GM18498 (cell line): Measurements from ENCODE around the gene ACER3.
"Not testable (repeated sequence)": the region's sequence is repeated elsewhere in the genome, so short reads cannot be mapped to it uniquely, and the experiment has no call there.

Source experiments
- ATAC-seq: cut with Tn5 transposase; IDR thresholded peaks from one replicate; pipeline ENCODE4 v1.9.1; 2021; ENCODE audit warnings: mild to moderate bottlenecking, moderate library complexity; ENCODE audit not compliant: unreplicated experiment

ACER3 gene

GRCh38 chr11:76835928-76836612 is 24.6 kb upstream of the ACER3 start:
- no peak for ATAC-seq

DNA sequence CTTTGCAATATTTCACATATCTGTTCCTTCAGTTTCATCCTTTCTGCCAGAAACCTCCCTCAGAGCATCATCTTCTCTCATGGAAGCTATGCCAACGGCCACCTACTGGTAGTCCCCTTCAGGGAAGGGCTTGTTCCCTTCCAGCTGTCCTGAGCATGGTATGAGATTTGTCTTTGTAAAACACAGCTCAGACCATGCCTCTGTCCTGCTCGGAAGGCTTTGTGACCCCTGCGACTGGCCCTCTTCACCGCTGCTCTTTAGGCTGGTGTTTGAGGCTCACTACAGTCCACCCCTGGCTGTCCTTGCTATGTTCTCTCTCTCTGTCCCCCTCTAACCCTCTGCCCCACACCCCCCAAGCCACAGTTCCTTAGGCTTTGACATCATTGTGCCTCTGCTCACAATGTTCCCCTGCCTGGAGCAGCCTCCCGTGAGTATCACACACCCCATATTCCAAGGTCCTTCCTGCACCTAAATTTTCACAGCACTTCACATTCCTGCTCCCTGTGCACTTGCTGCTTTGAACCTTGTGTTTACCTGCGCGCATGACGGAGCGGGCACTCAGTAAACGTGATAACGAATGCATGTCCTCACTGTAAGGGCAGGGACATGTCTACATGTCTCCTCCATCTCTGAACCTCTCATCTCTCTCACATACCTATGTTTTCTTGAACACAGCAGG is 24.0 kb upstream of the ACER3 start:
- no peak for ATAC-seq

DNA sequence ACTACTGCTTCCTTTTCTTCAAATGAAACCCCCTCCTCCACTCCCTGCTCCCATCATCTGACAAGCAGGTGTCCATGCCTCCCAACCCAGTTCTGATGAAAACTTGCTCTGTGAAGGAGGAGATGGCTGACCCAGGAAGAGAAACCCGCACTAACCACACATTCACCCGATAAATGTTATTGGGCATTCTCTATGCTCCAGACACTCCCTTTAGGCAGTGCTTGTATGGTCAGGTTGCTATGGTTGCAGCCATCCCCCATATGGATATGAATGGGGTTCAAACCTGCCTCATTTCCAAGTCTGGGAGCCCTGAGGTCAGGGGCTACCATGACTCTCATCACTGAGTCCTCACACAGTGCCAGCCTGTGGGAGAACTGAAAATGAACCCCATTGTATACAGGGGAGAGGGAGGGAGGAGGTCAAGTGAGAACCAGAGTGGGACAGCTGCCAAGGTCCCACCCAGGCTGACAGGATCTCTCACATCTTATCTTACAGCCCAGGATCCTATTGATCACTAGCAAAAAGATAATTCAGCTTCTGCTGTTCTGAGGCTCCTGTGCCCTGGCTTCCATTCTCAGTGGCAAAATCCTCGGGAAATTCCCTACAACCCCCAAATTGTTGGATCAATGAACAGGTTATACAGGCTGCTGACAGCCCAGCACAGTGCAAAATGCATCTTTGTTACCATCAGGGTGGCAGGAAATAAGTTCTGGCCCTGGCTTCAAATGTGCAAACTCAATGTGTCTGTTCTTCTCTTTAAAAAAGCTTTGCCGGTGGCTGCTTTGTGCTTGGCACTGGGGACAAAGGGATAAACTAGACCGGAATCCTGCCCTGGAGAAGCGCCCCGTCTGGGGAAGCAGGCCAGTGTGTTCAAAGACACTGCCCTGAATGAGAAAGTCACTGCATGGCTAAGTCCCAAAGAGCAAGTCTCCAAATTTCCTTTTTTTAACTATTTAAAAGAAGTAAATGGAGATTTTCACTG is 22.7 kb upstream of the ACER3 start:
- ATAC-seq: no peak

DNA sequence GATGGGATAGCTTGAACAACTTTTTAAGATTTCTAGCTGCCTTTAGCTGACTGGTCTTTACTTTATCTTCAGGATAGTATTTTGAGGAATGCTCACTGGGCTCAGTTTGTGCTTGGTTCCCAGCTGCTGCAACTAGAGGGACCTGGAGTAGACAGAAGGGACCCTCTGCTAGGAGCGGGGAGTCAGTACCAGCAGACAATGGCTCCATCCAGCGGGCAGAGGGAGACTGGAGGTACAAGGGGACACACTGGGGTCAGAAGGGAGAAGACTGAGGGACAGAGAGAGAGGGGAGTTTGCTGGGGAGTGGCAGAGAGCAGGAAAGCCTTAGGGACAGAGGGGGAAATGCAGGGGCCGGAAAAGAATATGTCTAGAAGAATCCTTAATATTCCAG is 22.0 kb upstream of the ACER3 start:
- ATAC-seq: no peak

DNA sequence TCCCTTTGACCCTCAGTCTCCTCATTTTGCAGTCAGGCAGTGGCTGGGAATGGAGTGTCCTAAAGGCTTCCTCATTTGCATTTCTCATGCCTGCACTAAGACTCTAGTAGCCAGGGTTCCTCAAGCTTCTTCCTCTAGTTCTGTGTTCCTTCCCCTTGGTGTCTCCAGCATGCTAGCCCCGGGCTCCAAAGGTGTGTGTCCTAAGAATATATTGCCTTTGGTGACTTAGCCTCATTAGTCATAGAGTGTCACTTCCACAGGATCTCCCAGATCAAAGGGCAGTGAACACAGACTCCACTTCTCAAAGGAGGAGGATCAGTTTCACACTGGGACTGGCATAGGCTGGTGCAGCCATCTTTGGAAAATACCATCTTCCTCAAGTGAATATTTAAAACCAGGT is 21.4 kb upstream of the ACER3 start:
- ATAC-seq: no peak

DNA sequence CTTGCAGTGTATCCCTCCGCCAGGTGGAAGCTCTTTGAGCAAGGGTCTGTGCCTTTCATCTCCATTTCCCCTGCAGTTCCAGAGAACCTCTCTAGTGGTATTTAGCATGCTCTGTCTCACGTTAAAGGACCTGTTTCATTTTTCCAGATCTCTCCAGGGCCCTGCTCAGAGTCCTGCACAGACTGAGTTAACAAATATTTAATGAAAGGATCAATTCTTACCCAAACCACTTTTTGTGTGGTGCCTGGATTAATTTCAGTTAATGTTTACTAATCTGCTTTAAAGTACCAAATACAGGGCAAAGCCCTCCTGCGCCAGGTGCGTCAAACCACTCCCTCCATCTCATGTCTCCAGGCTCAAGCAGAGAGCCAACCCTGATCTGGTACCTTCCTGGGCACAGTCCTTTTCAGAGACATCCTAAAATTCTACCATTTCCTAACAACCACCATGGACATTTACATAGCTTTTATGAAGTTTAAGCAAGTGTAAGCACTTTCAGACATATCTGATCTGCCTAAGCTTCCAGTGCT is 18.7 kb upstream of the ACER3 start:
- ATAC-seq: no peak

DNA sequence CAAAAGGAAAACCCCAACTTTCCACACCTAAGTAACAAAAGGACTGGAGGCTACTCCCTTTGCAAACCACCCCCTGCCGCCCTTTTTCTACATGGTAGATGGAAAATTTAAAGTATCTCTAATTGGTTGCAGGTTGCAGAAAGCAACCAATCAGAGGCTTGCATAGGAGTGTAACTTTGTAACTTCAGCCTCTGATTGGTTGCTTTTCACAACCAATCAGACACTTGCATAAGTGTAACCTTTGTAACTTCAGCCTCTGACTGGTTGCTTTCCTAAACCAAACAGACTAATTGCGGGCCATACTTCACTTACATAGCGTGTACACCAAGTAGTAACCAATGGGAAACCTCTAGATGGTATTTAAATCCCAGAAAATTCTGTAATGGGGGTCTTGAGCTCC is 16.8 kb upstream of the ACER3 start:
- no peak for ATAC-seq

DNA sequence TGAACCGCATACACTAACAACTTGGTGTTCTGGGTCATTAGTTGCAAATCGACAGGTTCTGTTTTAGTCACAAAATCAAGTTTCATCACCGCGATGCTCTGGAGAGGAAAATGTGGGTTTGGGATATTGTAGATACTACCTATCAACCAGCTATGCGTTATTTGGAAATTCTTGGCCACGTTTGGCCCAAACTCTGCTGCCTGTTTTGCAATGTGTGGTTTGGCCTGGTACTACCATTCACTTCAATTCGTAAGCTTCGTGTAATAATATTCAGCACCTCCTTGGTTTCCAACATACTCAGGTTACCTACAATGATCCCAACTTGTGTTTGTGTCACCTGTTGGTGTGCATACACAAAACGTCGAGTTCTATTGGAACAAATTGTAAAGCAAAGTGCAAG is 16.2 kb upstream of the ACER3 start:
- ATAC-seq: no peak

- no peak for ATAC-seq
Observed at GRCh38 chr11:76845069-76845468, 15.6 kb upstream of the ACER3 start.

DNA sequence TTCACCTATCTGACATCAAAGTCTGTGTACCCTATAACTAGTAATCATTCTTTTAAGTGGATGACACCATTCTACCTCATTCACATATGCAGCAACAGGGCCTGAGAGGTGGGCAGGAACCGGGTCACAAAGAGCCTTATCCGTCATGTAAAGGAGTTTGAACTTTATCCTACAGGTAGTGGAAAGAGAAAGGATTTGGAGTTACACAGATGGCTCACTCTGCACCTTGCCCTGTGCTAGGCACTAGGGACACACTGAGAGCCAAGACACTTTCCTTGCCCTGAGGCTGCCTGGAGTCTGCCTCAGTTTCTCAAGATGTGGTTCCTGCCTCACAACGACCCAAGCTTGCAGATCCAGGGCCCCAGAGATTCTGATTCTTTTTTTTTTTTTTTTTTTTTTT is 14.3 kb upstream of the ACER3 start:
- ATAC-seq: no peak

GRCh38 chr11:76849376-76849775 is 11.3 kb upstream of the ACER3 start:
- no peak for ATAC-seq

- ATAC-seq: no peak
Observed at GRCh38 chr11:76850130-76850529, 10.6 kb upstream of the ACER3 start.

- ATAC-seq: no peak
Observed at GRCh38 chr11:76850815-76851214, 9.9 kb upstream of the ACER3 start.

GRCh38 chr11:76854709-76855108 is 6.0 kb upstream of the ACER3 start:
- ATAC-seq: no peak

DNA sequence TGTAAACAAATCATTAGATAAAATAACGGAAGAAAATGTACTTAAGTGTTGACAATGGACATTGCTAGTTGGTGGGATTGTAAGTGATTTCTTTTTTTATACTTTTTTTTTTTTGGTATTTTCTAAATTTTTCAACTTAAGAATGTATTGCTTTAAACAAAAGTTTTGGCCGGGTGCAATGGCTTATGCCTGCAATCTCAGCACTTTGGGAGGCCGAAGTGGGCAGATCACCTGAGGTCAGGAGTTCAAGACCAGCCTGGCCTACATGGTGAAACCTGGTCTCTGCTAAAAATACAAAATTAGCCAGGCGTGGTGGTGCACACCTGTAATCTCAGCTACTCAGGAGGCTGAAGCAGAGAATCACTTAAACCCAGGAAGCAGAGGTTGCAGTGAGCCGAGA is 5.0 kb upstream of the ACER3 start:
- not testable (repeated sequence) for ATAC-seq

GRCh38 chr11:76856106-76856505 is 4.6 kb upstream of the ACER3 start:
- ATAC-seq: no peak

- ATAC-seq: no peak
Observed at GRCh38 chr11:76856571-76856970, 4.1 kb upstream of the ACER3 start.

DNA sequence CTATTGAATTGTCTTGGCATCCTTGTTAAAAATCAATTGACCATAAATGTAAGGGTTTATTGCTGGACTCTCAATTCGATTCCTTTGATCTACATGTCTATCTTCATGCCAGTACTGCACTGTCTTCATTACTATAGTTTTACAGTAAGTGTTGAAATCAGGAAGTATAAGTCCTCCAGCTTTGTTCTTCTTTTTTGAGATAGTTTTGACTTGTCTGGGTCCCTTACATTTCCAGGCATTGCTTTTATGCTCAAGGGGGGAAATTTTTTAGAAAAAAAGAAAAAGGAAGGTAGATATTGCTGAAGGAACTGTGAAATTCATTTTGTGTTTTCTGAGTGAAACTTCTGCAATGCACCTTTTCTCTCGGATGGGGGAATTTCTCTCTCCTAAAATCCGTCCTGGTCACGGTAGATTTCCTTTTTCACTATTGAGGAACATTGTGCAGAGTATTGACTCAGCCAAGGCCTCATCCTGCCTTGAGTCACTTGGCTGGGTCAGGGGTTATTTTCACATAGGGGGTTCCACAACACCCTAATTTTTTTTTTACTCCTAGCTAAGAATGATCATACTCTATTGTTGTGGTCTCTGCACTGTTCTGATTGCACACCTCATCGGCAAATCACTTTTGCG is 2.8 kb upstream of the ACER3 start:
- ATAC-seq: no peak

DNA sequence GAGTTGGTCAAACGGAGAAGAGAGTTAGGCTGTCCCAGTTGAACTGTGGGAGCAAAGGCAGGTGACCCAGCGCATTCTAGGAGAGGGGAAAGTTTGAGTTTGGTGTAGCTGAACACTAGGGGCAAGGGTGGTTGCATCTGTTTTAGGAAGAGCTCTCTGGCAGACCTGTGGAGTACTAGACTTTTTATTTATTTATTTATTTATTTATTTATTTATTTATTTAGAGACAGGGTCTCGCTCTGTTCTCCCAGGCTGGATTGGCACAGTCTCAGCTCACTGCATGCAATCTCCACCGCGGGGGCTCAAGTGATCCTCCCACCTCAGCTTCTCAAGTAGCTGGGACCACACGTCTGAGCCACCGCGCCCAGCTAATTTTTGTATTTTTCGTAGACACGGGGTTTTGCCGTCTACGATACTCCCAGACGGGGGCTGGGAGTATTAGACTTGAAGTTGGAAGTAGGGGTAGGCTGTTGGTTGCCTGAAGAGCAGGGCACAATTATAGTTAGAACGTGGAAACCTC is 950 bp upstream of the ACER3 start:
- no peak for ATAC-seq

DNA sequence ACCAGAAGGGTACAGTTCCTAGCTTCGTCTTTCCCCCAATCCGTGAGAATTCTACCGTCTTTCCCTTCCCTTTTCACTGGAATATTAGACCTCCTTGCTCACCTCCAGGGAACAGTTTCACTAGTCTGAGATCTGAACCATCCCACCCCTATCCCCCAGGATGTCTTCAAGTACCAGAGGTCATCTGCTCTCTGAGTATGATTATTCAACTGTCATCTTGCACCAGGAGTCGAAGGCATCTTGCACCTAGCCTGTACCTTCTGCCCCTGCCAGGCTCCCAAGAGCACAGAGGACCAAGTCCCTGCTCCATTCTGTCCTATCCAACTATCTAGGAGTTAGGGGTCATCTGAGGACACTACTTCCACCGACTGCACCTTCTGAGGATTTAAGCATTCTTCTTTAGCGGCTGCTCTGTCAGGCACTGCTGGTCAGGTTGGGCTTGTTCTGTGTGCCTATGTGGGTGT is 804 bp downstream of the ACER3 start:
- ATAC-seq: no peak

DNA sequence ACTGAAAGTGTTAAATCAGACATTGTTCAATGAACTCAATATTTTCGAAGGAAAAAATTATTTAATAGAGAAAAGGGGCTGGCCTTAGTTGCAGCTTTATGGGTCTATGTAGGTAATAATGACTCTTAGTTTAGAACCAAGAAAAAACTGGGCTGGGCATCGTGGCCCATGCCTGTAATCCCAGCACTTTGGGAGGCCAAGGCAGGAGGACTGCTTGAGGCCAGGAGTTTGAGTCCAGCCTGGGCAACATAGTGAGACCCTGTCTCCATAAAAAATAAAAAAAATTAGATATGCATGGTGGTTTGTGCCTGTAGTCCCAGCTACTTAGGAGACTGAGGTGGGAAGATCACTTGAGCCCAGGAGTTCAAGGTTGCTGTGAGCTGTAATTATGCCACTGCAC is 2.1 kb downstream of the ACER3 start:
- not testable (repeated sequence) for ATAC-seq
